NCI-H2171 treated with DMSO at 0.1 percent for 48 hours (cell line): ENCODE measurements around the gene SH3RF3.

Experiments
- DNase-seq: peaks from one replicate; lab custom pipeline; 2025; lab: John Stamatoyannopoulos, UW

SH3RF3 gene

DNA sequence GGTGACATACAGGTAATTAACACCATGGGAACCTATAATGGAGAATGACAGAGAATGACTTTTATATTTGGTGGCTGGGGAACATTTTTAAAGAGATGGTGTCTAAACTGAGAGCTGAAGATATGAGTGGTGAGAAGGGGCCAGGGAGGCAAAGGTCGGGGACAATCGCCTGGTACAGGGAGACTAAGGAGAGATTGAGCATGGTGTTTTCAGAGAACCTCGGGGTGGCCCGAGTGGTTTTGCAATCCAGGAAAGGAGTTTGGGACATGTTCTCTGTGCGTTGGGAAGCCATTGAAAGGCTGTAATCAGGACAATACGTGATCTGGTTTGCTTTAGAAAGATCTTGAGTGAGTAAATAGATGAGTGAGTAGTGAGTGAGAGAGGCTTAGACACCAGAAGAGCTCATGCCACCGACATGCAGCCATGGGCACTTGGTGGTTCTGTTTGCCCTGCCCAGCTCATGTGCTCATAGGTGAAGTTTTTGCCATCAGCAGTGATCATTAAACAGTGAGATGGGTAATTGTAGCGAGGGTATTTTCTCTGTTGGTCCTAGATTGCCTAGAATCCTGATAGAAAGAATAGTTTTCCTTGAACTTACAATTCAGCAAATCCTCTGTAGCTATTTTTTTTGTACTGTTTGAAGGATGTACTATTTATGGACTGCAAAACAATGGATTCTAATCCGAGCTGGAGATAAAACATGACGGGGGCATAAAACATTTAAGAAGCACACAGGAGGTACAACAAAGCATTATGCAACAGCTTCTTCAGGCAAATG, 114.7 kb downstream of the SH3RF3 start:
- DNase-seq = no peak

- DNase-seq = no peak
These were observed 115.2 kb downstream of the SH3RF3 start for GRCh38 chr2:109244304-109244582.

GRCh38 chr2:109244750-109245382, 115.9 kb downstream of the SH3RF3 start:
- DNase-seq = no peak

- no peak for DNase-seq
These were observed 117.2 kb downstream of the SH3RF3 start for GRCh38 chr2:109246176-109246575.

DNA sequence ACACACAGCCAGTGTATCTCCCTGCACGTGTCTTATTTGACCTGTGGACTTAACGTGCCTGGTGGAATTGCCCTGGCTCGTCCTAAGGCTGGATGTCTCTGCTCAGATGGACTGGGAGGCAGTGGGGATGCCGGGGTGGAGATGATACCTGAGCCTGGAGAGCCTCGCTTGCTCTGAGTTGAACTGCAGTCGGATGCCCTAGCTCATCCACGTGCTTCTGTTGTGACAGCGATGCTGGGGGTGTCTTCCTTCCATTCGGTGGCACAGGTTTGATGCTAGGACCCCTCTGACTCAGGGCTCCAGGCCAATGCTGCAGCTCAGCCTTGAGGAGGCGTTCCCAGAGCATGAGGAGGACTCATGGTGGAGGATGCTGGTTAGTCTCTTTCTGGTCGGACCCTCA, 117.6 kb downstream of the SH3RF3 start:
- no peak for DNase-seq

GRCh38 chr2:109247340-109247739, 118.3 kb downstream of the SH3RF3 start:
- no peak for DNase-seq

DNA sequence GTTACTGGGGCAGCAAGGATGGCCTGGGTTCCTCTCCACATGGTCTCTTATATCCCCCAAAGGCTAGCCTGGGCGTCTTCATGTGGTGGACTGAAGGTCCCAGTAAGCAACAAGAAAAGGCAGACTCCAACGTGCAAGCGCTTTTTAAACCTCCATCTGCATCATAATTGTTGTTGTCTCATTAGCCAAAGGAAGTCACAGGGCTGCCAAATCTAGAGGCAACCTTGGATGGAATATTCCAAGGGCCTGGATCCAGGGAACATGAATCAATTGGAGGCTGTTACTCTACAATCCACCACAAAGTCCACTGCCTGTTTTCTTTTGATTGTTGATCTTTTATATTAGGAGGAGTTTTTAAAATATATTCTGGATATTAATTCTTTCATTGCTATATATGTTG, 118.8 kb downstream of the SH3RF3 start:
- no peak for DNase-seq

- DNase-seq = no peak
These were observed 119.6 kb downstream of the SH3RF3 start for GRCh38 chr2:109248590-109248989.

DNA sequence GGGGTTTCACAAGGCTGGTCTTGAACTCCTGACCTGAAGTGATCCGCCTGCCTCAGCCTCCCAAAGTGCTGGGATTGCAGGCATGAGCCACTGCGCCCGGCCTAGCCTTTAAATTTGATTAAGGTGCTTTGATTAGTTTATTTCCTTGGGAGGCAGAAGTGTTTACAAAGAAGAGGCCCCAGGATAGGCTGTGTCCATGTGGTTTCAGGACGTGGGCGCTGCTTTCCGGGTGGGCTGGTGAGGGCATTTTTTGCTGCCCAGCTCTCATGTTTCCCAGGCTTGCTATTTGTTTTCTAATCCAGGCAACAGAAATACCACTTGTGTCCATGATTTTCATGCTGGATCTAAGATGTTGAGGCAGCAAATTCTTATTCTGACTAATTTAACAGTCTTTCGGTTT, 124.2 kb downstream of the SH3RF3 start:
- no peak for DNase-seq

GRCh38 chr2:109254174-109254904, 125.3 kb downstream of the SH3RF3 start:
- DNase-seq = no peak

DNA sequence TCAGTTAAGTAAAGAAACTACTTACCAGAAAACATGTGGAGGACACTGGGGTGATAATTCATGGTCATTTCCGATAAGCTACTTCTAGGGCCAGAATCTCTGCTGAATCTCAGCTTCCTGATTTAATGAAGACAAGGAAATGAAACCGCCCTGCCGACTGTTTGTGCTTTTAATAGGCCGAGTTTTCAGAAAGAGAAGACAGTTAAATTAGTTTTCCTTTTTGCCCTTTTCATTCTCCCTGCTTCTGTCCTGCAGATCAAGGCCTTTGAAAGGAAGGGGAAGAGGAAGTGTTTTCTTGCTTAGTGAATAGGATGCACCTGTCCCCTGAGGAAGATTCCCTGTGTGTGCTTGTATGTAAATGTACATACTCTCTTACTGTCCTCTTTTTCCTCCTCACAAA, 126.6 kb downstream of the SH3RF3 start:
- DNase-seq = no peak

- no peak for DNase-seq
These were observed 127.1 kb downstream of the SH3RF3 start for GRCh38 chr2:109256111-109256510.

GRCh38 chr2:109256921-109257320, 127.9 kb downstream of the SH3RF3 start:
- no peak for DNase-seq

- DNase-seq = no peak
These were observed 128.6 kb downstream of the SH3RF3 start for GRCh38 chr2:109257653-109258052.

GRCh38 chr2:109258376-109258775, 129.4 kb downstream of the SH3RF3 start:
- no peak for DNase-seq

DNA sequence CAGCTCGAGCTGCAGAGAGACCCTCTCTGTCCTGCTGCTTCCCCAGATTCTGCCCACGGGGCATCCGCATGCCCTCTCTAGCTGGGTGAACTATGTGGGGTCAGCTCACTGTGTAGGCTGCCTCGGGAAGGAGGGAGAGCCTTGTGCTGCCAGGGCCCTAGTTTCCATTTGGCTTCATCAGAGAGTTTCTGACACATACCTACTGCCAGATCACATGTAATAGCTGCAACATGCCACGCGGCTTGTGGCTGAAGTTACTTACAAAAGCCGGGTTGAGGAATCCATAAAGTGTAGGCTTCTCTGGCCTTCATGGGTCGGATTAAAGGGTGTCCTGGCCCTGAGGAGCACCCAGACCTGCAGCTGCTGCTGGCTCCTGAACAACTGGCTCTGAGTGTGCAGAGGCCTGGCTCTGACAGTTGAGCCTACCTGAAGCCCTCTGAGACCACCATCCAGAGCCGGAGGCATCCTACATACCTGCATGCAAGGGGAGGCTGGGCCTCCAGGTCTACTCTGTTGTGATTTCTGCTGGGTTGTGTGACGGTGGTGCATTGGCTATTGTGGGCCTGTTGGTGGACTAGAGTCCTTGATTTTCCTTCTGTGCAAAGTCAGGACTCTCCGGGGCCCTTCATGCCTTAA, 130.0 kb downstream of the SH3RF3 start:
- DNase-seq = no peak

DNA sequence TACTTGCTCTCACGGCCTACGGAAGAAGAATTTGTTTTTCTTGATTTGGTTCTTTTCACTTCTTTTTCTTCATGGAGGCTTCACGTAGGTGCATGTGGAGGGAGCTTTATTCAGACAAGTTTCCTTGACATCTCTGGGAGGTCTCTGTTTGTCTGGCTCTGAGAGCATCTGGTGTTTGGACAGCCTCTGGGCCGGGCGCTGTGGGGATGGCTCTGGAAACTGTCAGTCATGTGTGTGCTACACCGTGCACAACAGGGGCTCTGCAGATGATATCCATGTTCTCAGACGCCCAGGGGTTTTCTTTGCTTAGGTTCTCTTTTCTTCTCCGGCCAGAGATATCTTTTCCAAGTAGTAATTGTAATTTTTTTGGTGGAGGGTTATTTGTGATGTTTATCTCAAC, 130.7 kb downstream of the SH3RF3 start:
- DNase-seq = no peak

DNA sequence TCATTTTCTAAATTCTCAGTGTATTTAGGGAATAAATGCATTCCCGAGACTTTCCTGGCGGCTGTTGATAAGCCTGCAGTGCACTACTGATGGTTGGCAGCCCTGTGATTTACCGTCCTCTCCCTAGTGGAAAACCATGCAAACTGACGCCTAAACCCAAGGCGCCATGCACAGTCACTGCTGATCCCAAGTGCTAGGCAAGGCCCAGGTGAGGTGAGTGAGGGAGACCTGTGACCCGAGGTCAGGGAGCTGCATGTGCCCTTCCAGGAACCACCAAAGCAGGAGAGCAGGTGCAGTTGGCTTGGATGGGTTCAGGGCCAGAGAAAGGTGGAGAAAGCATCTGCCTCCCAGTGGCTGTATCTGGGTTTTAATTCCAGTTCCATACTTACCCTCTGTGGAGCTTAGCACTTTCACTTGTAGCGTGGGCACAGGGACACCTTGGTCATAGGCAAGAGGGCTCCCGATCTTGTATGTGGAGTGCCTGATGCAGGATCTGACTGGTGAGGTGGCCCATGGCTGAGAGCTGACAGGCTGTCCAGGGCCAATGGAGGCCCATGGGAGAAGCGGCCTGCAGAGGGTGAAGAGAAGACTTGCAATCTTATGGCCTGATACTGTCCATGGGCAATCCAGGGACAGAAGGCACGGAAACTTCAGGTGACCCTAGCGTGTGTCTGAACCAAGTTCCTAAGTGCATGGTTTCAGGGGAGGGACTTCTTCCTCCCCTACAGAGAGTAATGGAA, 131.3 kb downstream of the SH3RF3 start:
- DNase-seq = no peak

DNA sequence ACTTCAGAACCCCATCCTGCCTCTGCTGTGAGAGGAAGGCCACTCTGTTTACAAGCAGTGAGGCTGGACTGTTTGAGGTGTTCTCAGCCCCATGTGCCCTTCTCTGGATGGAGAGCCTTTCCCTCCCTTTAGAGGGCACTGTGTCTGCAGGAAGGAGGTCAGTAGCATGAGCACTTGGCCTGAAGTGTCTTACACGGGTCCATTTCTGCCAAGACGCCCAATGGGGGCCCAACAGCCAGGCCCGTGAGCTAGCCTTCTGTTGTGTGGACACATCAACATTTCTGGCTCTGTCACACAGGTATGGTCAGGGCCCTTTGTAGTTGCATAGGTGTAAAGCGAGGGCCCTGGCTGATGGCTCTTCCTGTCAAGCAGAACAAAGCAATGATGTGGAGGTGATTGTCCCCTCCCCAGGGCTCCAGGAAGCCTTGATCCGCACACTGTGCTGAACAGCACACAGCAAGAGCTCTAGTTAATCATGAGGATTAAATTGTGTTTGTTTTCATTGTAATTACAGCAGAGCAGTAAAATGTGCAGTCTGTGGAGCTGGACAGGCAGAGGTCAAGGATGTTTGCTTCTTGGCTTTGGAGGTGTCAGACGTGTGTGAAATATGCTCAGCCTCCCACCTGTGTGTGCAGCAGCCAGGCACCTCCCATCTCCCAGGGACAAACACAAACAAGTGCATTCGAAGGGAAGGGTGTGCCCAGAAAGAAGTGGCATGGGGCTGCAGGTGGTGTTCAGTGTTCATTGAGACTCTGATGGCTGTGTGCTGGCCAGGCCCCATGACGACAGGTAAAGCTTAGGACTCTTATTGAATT, 132.1 kb downstream of the SH3RF3 start:
- DNase-seq = no peak

- no peak for DNase-seq
These were observed 133.1 kb downstream of the SH3RF3 start for GRCh38 chr2:109261906-109262631.
